GM23338 (cell line): ENCODE results near the gene MITD1. TPM values are rescaled to one million over a fixed set of nuclear protein-coding genes. Genes with fewer than 3 reads are reported as not detected.

Source experiments
- ATAC-seq: fragments of 200-7000 bp; cut with Tn5 transposase; 3 replicates; pipeline ENCODE4 v1.9.1; 2020
- DNase-seq: peaks from one replicate; pipeline ENCODE4 v3.0.0-alpha.2; 2015; ENCODE audit warnings: low spot score
- H2AFZ ChIP-seq: fragments of 200-600 bp; sonication (generic); 2 replicates; pipeline ENCODE4 v1.8.0; 2016; ENCODE audit warnings: antibody characterized with exemption, mild to moderate bottlenecking, moderate library complexity
- H3F3A ChIP-seq: fragments of 200-600 bp; sonication (generic); replicated peaks from 2 replicates; pipeline ENCODE4 v1.8.0; 2017; ENCODE audit warnings: antibody characterized with exemption, mixed run types, low read depth
- H3K27ac ChIP-seq: fragments of 200-600 bp; sonication (generic); 2 replicates; pipeline ENCODE4 v1.6.1; 2016; ENCODE audit warnings: low read depth
- H3K27me3 ChIP-seq: fragments of 200-600 bp; sonication (generic); 2 replicates; pipeline ENCODE4 v1.8.0; 2016; ENCODE audit warnings: mild to moderate bottlenecking, mixed run types, moderate library complexity; ENCODE audit not compliant: insufficient read depth
- H3K36me3 ChIP-seq: fragments of 200-600 bp; sonication (generic); 2 replicates; pipeline ENCODE4 v1.8.0; 2016; ENCODE audit warnings: mild to moderate bottlenecking; ENCODE audit not compliant: insufficient read depth
- H3K4me1 ChIP-seq: fragments of 200-600 bp; sonication (generic); 2 replicates; pipeline ENCODE4 v1.8.0; 2016; ENCODE audit warnings: mild to moderate bottlenecking, moderate library complexity; ENCODE audit not compliant: insufficient read depth
- H3K4me2 ChIP-seq: fragments of 200-600 bp; sonication (generic); 2 replicates; pipeline ENCODE4 v1.7.1; 2017; ENCODE audit warnings: mixed run types
- H3K4me3 ChIP-seq: fragments of 200-600 bp; sonication (generic); 2 replicates; pipeline ENCODE4 v1.6.1; 2016; ENCODE audit warnings: mixed run types
- H3K79me2 ChIP-seq: fragments of 200-600 bp; sonication (generic); replicated peaks from 2 replicates; pipeline ENCODE4 v1.8.0; 2017; ENCODE audit warnings: mild to moderate bottlenecking; ENCODE audit not compliant: insufficient read depth
- H3K9me2 ChIP-seq: fragments of 200-600 bp; sonication (generic); 2 replicates; pipeline ENCODE4 v1.8.0; 2017; ENCODE audit not compliant: insufficient read depth
- H4K20me1 ChIP-seq: fragments of 200-600 bp; sonication (generic); replicated peaks from 2 replicates; pipeline ENCODE4 v1.8.0; 2017; ENCODE audit warnings: mild to moderate bottlenecking; ENCODE audit not compliant: insufficient read depth
- H3K27ac Mint-ChIP-seq: 2 replicates; pipeline ENCODE4 v1.8.0; 2020; ENCODE audit warnings: inconsistent platforms, mild to moderate bottlenecking, moderate library complexity, mixed read lengths
- H3K27me3 Mint-ChIP-seq: 3 replicates; pipeline ENCODE4 v1.8.0; 2022; ENCODE audit warnings: low read depth, mild to moderate bottlenecking, moderate library complexity, mixed read lengths, inconsistent platforms; ENCODE audit not compliant: insufficient read depth, poor library complexity
- H3K36me3 Mint-ChIP-seq: 3 replicates; pipeline ENCODE4 v1.8.0; 2021; ENCODE audit warnings: low read depth, mild to moderate bottlenecking, inconsistent platforms, moderate library complexity, mixed read lengths
- H3K4me1 Mint-ChIP-seq: 3 replicates; pipeline ENCODE4 v1.8.0; 2020; ENCODE audit warnings: mild to moderate bottlenecking, inconsistent platforms, mixed read lengths
- H3K4me3 Mint-ChIP-seq: 3 replicates; pipeline ENCODE4 v1.8.0; 2021; ENCODE audit warnings: moderate library complexity, mild to moderate bottlenecking, inconsistent platforms, mixed read lengths
- H3K9me3 Mint-ChIP-seq: 3 replicates; pipeline ENCODE4 v1.8.0; 2020; ENCODE audit warnings: moderate library complexity, mild to moderate bottlenecking, inconsistent platforms, mixed read lengths
- CREB1 ChIP-seq: fragments of 250-450 bp; sonication (Bioruptor Pico); IDR thresholded peaks from 2 replicates; pipeline ENCODE4 v1.5.0; 2020; ENCODE audit warnings: low read depth, mild to moderate bottlenecking, moderate library complexity
- CTCF ChIP-seq, 2 experiments: fragments of 200-600 bp in 1 of 2; sonication (generic) in 1 of 2; conservative IDR thresholded peaks; 2 replicates each; pipeline versions ENCODE4 v1.5.1 to v1.6.1; 2016 to 2017; ENCODE audit warnings: antibody characterized with exemption in 2 of 2, low read depth in 2 of 2, mild to moderate bottlenecking in 2 of 2, moderate library complexity in 1 of 2
- ETS1 ChIP-seq: IDR thresholded peaks from 2 replicates; pipeline ENCODE4 v1.6.1; 2016; ENCODE audit warnings: antibody characterized with exemption
- EZH2 ChIP-seq: fragments of 200-600 bp; sonication (generic); IDR thresholded peaks from one replicate; pipeline ENCODE4 v1.8.0; 2017; ENCODE audit warnings: antibody characterized with exemption, mild to moderate bottlenecking, low read depth; ENCODE audit not compliant: unreplicated experiment
- EZH2phosphoT487 ChIP-seq: fragments of 200-600 bp; sonication (generic); IDR thresholded peaks from one replicate; pipeline ENCODE4 v1.8.1; 2018; ENCODE audit warnings: antibody characterized with exemption; ENCODE audit not compliant: unreplicated experiment
- JUNB ChIP-seq: IDR thresholded peaks from one replicate; pipeline ENCODE4 v1.6.1; 2016; ENCODE audit warnings: antibody characterized with exemption; ENCODE audit not compliant: unreplicated experiment
- NANOG ChIP-seq: IDR thresholded peaks from 2 replicates; pipeline ENCODE4 v1.6.1; 2016; ENCODE audit warnings: antibody characterized with exemption, borderline replicate concordance
- POLR2AphosphoS5 ChIP-seq: IDR thresholded peaks from 2 replicates; pipeline ENCODE4 v1.6.1; 2016; ENCODE audit warnings: antibody characterized with exemption, low read depth
- REST ChIP-seq: IDR thresholded peaks from one replicate; pipeline ENCODE4 v1.6.1; 2018; ENCODE audit warnings: antibody characterized with exemption; ENCODE audit not compliant: unreplicated experiment
- STAT1 ChIP-seq: IDR thresholded peaks from one replicate; pipeline ENCODE4 v1.6.1; 2016; ENCODE audit warnings: antibody characterized with exemption; ENCODE audit not compliant: unreplicated experiment
- ZNF114 ChIP-seq: fragments of 250-450 bp; sonication (Bioruptor Pico); IDR thresholded peaks from 2 replicates; pipeline ENCODE4 v1.5.0; 2020; ENCODE audit warnings: mild to moderate bottlenecking, moderate library complexity
- ZNF331 ChIP-seq: fragments of 250-450 bp; sonication (Bioruptor Pico); IDR thresholded peaks from 2 replicates; pipeline ENCODE4 v1.5.0; 2020; ENCODE audit warnings: low read depth, mild to moderate bottlenecking, moderate library complexity
- ZNF462 ChIP-seq: fragments of 250-450 bp; sonication (Bioruptor Pico); IDR thresholded peaks from 2 replicates; pipeline ENCODE4 v1.5.0; 2020; ENCODE audit warnings: mild to moderate bottlenecking, moderate library complexity
- polyA plus RNA-seq: library from polyadenylated mRNA; unstranded; fragments of >200 nt; fragmentation: Nextera tagmentation; extraction: Ambion mirVana; gene quantifications from 2 replicates; pipeline ENCODE4 v1.2.1, GENCODE V29; 2016
- total RNA-seq: library from RNA; depleted of rRNA; stranded (reverse); fragments of >200 nt; shearing (Covaris generic); gene quantifications from 2 replicates; pipeline ENCODE4 v1.2.3, GENCODE V29; 2014

MITD1 gene
- total and polyA plus RNA-seq, 2 experiments from 2014 or later = 37.9 to 105 TPM

- Histone ChIP-seq H3F3A (no peaks in the 10 kb centered on the region), H4K20me1 (no peaks in the 10 kb centered on the region; the same call in 1 of the 2 replicates), H3K4me2 (no peak overlapping the region), H3K27me3 (no peaks in the 10 kb centered on the region), H3K9me2 (no peaks in the 10 kb centered on the region), H3K79me2 (peaks cover 3% of the 10 kb centered on the region; the same call in 1 of the 2 replicates), H3K4me3 (no peak overlapping the region), H3K27ac (no peak overlapping the region), H3K4me1 (peaks cover 9% of the 10 kb centered on the region), H3K36me3 (no peaks in the 10 kb centered on the region), H2AFZ (no peak overlapping the region)
- DNase-seq = no peak
- H3K27me3 Mint-ChIP-seq = peaks cover 4% of the 10 kb centered on the region
- no peak overlapping the region for H3K4me3 Mint-ChIP-seq
- no peak for TF ChIP-seq ZNF114 (CRISPR knock-in tag)
- TF ChIP-seq ETS1 = no peak
- TF ChIP-seq POLR2AphosphoS5 = no peak
- TF ChIP-seq NANOG = no peak
- no peak for TF ChIP-seq STAT1
- TF ChIP-seq CTCF (conservative IDR thresholded peaks at IDR 0.05; ENCODE audit: low read depth in 2 of 2) = no peak
- no peak for TF ChIP-seq CREB1 (CRISPR knock-in tag)
- TF ChIP-seq ZNF331 = no peak
- TF ChIP-seq ZNF462 = no peak
- TF ChIP-seq EZH2 = no peak
- TF ChIP-seq JUNB = no peak
- no peak for TF ChIP-seq REST
- TF ChIP-seq EZH2phosphoT487 = no peak
- no peaks in the 10 kb centered on the region for H3K36me3 Mint-ChIP-seq
- H3K9me3 Mint-ChIP-seq = no peaks in the 10 kb centered on the region
- H3K27ac Mint-ChIP-seq = no peak overlapping the region
- no peak for ATAC-seq
- peaks cover 9% of the 10 kb centered on the region; the same call in 2 of the 3 replicates for H3K4me1 Mint-ChIP-seq
Measured at GRCh38 chr2:99150706-99151105, 30.2 kb downstream of the MITD1 start.
